ENCODE measurements around the gene CFDP1. TPM values are rescaled to one million over a fixed set of nuclear protein-coding genes. Genes with fewer than 3 reads are reported as not detected.

CFDP1 gene
- total and polyA plus RNA-seq, 2 of the 13 experiments (the other 11 are each of a cell fraction or from before 2014, with no cell fraction given) = 78.6 to 153 TPM

GRCh38 chr16:75250809-75251279 is 182.5 kb downstream of the CFDP1 start (continued):
- TF ChIP-seq IRF2 (CRISPR knock-in tag; IDR thresholded peaks at IDR 0.05) = peak; percentile 12; the same call in 1 of the 2 replicates
- no peak for TF ChIP-seq TCF7L2 (IDR thresholded peaks at IDR 0.05; ENCODE audit: low read depth, low read length)
- no peak for TF ChIP-seq POGK (CRISPR knock-in tag; conservative IDR thresholded peaks at IDR 0.05)
- TF ChIP-seq ZFP41 (CRISPR knock-in tag; IDR thresholded peaks at IDR 0.05; ENCODE audit: borderline replicate concordance) = no peak
- TF ChIP-seq RFX5 (IDR thresholded peaks at IDR 0.05; ENCODE audit: low read depth, low read length) = no peak; the same call in 1 of the 2 replicates
- no peak for TF ChIP-seq ZNF615 (CRISPR knock-in tag; IDR thresholded peaks at IDR 0.05; ENCODE audit: borderline replicate concordance)
- TF ChIP-seq, protein P1, sequence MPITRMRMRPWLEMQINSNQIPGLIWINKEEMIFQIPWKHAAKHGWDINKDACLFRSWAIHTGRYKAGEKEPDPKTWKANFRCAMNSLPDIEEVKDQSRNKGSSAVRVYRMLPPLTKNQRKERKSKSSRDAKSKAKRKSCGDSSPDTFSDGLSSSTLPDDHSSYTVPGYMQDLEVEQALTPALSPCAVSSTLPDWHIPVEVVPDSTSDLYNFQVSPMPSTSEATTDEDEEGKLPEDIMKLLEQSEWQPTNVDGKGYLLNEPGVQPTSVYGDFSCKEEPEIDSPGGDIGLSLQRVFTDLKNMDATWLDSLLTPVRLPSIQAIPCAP (CRISPR knock-in tag; IDR thresholded peaks at IDR 0.05; ENCODE audit: low read depth) = no peak
- no peak; the same call in 1 of the 2 replicates for TF ChIP-seq ZSCAN5A (CRISPR knock-in tag; IDR thresholded peaks at IDR 0.05; ENCODE audit: borderline replicate concordance)
- TF ChIP-seq, protein P2, sequence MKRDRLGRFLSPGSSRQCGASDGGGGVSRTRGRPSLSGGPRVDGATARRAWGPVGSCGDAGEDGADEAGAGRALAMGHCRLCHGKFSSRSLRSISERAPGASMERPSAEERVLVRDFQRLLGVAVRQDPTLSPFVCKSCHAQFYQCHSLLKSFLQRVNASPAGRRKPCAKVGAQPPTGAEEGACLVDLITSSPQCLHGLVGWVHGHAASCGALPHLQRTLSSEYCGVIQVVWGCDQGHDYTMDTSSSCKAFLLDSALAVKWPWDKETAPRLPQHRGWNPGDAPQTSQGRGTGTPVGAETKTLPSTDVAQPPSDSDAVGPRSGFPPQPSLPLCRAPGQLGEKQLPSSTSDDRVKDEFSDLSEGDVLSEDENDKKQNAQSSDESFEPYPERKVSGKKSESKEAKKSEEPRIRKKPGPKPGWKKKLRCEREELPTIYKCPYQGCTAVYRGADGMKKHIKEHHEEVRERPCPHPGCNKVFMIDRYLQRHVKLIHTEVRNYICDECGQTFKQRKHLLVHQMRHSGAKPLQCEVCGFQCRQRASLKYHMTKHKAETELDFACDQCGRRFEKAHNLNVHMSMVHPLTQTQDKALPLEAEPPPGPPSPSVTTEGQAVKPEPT (CRISPR knock-in tag; IDR thresholded peaks at IDR 0.05; ENCODE audit: low read depth) = no peak
- TF ChIP-seq ZFP36L2 (CRISPR knock-in tag; IDR thresholded peaks at IDR 0.05) = no peak
- TF ChIP-seq ZBTB39 (CRISPR knock-in tag; IDR thresholded peaks at IDR 0.05) = no peak
- no peak for TF ChIP-seq ZNF660 (CRISPR knock-in tag; IDR thresholded peaks at IDR 0.05; ENCODE audit: borderline replicate concordance, low read depth)
- TF ChIP-seq ZBTB3 (CRISPR knock-in tag; IDR thresholded peaks at IDR 0.05; ENCODE audit: borderline replicate concordance, low read depth) = peak; percentile 81
- TF ChIP-seq FOXK2 (IDR thresholded peaks at IDR 0.05) = no peak
- peak; percentile 56; the same call in 1 of the 2 replicates for TF ChIP-seq IKZF5 (CRISPR knock-in tag; IDR thresholded peaks at IDR 0.05)
- peak; percentile 81; the same call in 1 of the 2 replicates for TF ChIP-seq ZNF230 (CRISPR knock-in tag; IDR thresholded peaks at IDR 0.05)
- TF ChIP-seq ZSCAN22 (CRISPR knock-in tag; IDR thresholded peaks at IDR 0.05) = 0 out of 2 replicates have a peak, but pooled peaks have one; percentile 61
- TF ChIP-seq ZNF343 (CRISPR knock-in tag; IDR thresholded peaks at IDR 0.05) = peak; percentile 65; the same call in 1 of the 2 replicates
- TF ChIP-seq ZNF772 (CRISPR knock-in tag; IDR thresholded peaks at IDR 0.05) = 0 out of 2 replicates have a peak, but pooled peaks have one; percentile 58
- TF ChIP-seq ZNF747 (CRISPR knock-in tag; IDR thresholded peaks at IDR 0.05; ENCODE audit: borderline replicate concordance) = peak; percentile 60; the same call in 1 of the 2 replicates
- TF ChIP-seq CENPT (CRISPR knock-in tag; IDR thresholded peaks at IDR 0.05; ENCODE audit: low read depth) = no peak

Data from HepG2 (cell line).